HG03442 (cell line): ENCODE results near the gene TGFBR3.
"Not testable (repeated sequence)": the region's sequence is repeated elsewhere in the genome, so short reads cannot be mapped to it uniquely, and the experiment has no call there.

Experiments
- ATAC-seq: cut with Tn5 transposase; IDR thresholded peaks from one replicate; pipeline ENCODE4 v1.9.1; 2021; ENCODE audit warnings: mild to moderate bottlenecking, moderate library complexity; ENCODE audit not compliant: unreplicated experiment

TGFBR3 gene

DNA sequence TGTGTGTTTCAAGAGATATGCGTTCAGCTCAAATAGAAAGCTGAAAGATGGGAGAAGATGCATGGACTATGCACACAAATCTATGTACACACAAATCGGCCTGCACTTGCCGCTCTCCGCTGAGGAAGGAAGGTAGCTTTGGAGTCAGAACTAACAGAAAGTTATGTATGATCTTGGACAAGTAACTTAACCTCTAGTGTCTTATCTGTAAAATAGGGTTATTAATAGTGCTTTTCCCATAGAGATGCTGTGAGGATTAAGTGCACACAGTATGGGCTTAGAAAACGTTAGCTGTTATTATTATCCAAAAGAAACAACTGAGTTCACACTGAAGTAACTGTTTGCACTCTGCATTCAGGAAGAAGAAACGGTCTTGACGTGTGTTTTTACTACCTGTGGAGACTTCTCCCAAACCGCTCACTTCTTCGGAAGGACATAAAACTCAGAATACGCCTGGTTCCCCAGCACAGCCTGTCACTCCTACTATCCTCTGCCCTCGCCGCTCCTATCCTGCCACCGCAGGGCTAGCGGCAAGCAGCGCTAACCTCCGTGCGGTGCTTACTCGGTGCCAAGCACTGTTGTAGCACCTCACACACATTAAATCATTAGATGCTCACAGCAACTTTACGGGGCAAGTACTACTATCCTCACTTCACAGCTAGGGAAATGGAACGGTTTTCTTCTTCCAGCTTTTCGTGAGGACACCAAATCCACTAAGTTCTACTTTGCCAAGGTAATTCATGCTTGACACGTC is 1.3 kb downstream of the TGFBR3 start:
- no peak for ATAC-seq

DNA sequence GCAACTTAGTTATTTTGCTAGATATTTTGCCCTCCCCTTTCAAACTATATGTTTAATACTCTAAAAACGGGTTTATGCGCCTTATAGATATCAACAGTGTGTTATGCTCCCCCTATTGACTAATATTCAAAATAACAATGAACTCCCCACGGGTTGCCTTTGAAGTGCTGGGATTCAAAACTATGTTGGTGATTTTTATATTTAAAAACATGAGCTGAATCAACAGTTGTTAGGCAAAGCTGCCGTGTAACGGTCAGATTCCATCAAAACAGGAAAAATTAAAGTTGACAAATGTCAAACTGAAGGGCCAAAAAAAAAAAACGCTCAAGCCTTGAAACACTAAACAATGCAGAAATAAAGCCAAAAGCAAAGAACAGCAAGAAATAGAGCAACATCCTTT is 2.5 kb downstream of the TGFBR3 start:
- ATAC-seq: no peak

DNA sequence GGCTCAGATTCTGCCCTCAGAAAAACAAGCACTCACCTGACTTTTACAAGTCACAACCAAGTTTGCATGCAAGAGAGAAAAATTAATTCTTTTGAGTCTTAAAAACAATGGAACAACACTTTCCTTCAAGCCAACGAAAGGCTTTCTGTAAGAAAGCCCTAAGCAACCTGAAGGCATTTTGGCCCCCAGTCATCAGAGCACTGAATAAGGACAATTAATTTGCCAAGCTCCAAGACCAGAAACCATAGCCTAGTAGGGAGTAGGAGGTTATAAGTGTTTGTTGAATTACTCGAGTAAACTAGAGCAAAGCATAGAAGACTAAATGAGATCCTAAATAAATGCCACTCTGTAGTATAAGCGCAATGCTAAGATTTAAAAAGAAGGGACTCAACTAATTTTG is 4.7 kb downstream of the TGFBR3 start:
- no peak for ATAC-seq

DNA sequence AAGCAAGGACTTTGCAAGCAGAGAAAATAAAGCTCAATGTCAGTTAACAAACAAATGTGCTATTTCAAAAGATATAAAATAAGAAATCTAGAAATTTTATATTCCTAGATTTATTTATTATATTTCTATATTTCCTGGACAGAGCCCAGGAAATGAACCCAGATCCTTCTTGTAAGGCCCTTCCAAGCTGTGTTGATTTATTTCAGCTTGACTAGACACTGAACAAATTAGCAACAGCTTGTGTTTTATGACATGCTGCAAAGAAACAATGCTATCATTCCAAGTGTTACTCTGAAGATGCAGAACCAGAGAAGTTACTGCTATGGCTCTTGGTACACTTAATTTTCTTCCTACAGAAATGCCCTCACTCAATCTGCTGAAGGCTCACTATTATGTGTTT is 6.2 kb downstream of the TGFBR3 start:
- no peak for ATAC-seq

DNA sequence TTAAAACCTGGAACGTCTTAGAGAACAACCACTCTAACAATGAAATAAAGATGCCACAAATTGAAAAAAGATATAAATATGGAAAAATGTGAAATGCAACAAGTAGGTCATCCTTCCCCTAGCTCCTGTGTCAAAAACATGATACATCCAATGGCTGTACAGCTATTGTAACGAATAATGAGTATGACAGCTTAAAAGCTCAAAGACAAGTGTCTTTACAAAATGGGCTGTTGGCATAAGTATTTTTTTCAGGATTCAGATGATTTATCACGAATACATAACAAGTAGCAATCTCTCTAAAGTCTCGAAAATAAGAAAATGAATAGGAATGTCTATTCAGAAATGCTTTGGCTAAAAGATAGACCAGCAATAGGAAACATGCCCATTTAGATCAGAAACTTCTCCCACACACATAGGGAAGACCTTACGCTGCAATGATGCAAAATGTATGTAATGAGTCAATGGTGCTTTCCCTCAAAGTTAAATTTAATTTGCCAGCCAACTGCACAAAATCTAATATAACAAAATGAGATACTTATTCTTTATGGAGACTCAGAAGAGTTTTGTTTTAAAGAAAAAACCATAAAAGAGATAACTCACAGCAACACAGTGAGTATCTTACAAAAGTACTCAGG is 8.3 kb downstream of the TGFBR3 start:
- peak; percentile 57 for ATAC-seq

DNA sequence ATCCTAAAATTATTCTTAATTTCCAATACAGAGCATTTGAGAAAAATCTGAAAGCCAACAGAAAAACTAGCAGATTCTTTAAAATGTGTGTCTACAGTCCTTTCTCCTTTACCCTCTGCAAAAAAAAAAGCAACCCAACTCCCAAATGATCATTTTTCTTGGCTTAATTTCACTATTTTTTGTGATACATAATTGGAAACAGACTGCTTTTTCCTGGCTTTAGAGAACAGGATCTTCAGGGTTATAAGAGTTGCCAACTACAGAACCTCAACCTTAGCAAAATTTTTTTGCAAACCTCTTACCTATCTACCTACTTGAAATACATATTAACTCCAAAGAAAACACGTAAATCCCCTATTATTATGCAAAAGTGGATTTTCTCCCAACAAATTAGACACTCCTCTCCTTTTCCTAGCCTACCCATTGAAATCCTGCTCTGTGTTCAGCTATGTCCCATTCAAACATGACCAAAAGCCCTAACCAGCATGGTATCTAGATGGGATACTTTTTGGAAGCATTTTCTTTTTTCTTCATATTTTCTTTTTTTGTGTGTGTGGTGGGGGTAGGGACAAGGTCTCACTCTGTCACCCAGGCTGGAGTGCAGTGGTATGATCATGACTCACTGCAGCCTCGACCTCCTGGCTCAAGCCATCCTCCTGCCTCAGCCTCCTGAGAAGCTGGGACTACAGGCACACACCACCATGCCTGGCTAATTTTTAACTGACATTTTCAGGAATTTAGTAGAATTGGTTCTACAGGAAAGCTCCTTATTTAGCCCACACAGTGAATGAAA is 9.0 kb downstream of the TGFBR3 start:
- ATAC-seq: no peak

DNA sequence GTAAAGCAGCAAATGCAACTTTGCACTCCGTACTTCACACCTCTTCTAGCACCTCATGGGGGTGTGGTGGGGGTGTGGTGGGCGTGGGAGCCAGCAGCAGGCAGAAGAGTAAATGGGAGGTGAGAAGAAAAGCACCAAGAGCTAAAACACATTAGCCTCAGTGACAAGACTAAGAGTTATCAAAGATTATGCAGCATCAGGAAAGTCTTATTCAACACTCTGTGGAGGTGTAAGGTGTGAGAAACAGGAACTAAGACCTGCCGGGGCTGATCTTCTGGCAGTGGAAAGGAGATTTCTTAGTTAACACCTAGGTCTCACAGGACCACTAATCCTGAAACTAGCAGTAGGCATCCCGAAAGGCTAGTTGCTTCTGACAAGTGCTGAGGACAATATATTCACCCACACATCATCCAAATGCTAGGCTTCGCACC is 9.9 kb downstream of the TGFBR3 start:
- ATAC-seq: peak; percentile 89

DNA sequence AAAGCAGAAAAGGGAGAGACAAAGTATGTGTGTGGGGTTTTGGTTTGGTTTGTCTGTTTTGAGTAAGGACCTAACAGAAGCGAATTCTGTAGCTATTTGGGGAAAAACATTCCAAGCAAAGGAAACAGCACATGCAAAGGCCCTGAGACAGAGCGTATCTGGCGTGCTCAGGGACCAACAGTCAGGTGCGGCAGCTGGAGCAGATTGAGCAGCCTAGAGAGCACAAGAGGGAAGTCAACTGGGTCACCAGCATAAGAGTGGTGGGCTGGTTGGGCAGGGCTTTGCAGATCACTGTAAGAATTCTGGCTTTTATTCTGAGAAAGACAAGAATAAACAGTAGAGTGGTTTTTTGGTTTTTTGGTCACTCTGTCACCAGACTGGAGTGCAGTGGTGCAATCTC is 11.8 kb downstream of the TGFBR3 start:
- no peak for ATAC-seq

DNA sequence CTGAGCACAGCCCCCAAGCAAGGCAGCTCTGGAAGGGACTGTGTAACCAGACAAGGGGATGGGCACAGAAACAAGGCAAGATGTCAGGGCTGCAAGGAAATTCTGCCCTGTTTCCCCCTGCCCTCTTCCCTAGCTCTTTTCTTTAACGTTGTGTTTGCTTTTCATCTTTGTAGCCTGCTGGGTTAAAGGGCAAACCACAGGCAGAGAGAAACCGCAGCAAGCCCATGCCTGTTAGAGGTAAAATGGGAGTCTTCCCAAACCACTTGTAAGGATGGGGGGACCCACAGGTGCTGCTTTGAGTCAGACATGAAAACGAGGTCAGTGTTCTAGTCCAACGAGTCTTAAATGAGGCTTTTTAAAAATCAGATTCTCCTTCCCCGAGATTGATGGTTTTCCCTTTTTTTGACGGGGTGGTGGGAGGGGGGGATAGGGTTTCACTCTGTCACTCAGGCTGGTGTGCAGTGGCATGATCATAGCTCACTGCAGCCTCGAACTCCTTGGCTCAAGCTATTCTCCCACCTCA is 13.3 kb downstream of the TGFBR3 start:
- ATAC-seq: no peak

DNA sequence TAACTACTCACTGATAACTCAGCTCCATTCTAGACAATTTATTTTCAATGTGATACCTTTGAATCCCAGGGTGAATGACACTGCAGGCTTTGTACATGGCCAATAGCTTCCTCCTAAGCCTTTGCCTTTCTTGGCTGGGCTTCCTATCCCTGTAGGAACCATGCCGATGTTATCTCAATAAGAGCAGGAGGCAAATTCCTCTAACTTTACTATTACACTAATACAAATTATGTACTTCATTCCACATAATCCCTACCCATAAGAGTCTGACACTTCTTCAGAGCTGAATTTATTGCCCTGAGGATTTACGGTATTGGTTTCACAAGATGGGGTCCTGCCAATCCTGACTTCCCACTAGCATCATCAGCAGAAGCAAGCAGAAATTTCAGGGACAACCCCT is 14.0 kb downstream of the TGFBR3 start:
- no peak for ATAC-seq

DNA sequence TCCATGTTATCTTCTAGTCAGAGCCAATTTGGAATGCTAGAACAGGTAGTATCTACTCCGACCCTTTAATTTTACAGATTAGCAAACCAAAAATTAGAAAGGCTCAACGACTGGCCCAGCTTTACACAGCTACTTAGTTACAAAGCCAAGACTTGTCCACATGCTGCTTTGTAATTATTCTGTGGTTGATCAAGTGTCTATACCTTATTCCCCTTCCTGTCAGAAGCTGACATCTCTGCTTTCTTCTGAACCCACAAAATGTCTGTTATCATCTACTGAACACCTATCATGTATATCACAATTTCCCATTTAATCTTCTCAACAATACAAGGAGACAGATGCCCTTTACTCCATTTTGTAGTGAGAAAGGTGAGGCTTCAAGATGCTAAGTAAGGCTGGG is 15.6 kb downstream of the TGFBR3 start:
- ATAC-seq: no peak

DNA sequence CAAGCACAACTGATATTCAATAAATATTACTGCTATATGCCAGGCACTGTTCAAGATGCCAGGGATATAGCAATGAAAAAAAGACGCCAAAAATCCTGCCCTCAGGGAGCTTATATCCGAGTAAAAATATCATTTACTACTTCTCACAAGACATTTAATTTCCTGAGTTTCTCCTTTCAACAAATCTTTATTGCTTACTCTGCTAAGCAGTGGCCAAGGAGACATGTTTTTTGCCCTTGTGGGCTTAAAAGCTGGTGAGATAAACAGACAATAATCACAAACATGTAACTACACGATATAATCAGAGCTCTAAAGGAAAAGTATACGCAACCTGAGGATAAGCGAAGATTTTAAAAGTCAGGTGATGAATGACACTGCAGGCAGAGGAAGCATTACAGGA is 19.5 kb downstream of the TGFBR3 start:
- ATAC-seq: no peak

DNA sequence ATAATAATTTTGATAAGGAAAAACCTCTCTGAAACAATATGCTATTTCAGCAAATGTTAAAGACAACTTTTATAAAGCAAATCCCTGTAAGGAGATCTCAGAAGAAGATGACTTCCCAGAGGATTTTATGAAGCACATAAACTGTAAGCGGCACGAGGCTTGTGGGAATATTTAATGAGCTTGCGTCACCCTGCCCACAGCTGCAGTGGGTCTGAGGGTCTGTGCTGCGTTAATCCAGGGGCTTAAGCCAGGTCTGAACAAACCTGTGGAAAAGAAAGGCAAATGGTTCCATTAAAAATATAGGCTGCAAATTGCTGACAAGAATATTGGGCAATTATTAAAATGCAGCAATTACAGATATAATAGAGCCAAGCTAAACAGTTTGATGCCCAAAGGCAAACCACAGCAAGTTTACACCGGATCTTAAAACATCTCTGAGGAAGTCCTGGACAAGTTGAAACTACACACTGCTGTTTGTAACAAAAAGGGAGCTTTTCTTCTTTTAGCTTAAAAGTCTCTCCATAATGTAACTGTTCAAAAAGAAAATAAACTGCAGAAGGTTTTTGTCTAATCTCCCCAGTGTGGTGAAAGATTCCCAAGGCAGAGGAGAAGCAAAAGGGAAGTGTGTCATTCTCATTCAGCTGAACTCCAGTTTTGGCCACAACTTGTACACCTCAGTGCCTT is 21.8 kb downstream of the TGFBR3 start:
- ATAC-seq: no peak

DNA sequence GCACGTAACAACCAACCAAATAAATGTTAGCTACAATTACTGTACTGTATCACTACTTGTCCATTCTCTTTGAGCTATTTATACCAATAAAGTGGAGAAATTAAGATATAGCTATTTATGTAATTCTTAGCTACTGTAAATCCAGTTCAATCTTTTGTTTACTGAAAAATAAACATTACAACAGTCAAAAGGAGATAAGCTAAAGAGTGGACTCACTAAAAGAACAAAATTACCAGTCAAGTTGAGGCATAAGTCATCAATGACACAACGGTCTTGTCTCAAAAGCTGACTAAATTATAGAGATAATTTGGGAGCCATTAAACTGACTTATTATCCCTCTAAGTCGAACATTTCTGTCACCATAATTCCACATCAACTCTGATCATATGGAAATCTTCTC is 22.5 kb downstream of the TGFBR3 start:
- no peak for ATAC-seq

DNA sequence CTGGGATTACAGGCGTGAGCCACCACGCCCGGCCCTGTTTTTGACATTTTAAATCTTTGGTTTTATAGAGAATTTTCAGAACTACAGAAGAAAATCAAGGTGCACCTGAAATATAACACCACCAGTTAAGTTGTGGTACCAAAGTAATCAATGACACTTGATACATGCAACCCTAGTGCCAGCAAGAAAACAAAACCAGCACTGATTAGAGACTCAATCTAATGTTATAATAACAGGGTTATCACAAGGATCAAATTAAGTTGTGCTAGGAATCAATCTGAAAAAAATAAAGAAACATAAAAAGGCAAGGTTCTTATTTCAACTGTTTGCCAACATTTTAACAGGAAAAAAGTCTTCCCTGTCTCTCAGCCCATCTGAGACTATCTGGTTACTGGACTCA is 23.8 kb downstream of the TGFBR3 start:
- no peak for ATAC-seq

DNA sequence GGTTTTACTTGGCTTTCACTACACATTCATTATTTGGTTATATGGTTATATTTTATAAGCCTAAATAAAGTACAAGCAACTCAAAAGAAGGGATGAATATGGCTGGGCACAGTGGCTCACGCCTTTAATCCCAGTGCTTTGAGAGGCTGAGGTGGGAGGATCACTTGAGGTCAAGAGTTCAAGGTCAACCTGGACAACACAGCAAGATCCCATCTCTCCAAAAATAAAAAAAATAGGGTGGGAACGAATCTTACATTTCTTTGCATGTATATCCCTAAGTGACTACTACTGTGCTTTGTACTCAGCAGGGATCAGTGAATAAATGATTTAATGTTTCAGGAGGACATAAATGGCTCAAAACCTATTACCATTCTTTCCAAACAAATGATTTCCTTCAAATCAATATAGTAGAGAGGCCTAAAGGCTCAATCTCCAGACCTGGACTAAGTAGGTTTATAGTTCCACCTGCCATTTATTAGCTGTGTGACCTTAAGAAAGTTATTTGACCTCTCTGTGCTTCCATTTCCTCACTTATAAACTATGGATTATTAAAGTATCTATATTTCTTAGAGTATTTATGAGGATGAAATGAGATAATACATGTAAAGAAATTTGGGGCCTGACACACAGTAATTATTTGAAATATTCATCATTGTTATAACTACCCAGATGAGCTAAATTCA is 28.3 kb downstream of the TGFBR3 start:
- ATAC-seq: no peak

DNA sequence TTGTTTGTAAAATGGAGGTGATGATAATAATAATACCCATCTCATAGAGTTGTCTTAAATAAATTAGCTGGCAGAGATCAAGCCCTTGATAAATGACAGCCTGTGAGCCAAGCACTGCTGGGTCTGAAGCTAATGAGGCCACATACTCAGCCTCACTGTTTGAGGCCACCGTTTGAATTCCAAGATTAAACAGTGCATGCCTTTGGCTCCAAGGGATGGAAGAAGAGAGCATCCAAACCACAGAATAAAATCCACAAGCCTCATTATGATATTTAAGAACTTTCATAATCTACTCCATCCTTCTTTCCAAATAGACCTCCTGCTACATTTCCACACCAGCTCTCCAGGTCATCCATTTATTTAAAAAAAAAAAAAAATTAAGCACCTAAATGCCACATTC is 29.0 kb downstream of the TGFBR3 start:
- no peak for ATAC-seq

DNA sequence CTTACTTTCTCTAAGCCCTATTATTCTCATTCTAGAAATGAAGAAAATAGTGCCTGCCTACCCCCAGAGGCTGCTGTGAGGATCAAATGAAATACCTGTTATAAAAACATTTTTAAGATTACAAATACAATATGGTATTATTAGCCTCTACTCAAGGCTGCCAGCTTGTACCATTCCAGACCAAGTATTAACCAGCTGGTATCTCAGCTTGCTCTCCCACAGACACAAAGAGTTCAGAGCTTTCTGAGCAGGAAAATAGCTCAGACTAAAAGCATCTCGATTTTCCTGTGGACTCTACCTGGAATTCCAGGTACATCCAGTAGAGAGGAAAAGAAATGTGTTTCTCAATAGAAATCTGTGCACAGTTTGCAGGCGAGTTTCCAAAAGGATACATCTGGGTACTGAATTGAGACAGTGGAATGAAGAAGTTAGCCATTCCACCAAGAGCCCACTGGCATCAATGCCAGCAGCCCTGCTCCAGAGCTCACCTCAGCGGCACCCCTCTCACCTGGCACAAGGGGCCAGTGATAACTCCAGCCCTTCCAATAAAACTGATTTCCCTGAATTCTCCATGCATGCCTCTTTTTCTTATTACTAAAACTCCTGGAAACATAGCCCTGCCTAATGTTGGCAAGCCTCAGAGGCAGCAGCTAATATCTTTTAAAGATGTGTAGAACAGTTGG is 31.0 kb downstream of the TGFBR3 start:
- no peak for ATAC-seq

DNA sequence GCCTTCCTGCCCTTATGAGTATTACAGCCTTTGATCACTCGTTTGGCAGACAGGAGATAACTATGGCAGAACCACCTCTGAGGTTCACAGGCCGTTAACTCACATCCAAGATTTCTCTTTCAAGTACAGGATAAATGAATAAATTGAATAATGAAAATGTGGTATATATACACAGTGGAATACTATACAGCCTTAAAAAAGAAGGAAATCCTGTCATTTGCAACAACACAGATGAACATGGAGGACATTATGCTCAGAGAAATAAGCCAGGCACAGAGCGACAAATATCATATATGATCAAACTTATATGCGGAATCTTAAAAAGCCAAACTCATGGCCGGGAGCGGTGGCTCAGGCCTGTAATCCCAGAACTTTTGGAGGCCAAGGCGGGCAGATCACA is 32.6 kb downstream of the TGFBR3 start:
- no peak for ATAC-seq

DNA sequence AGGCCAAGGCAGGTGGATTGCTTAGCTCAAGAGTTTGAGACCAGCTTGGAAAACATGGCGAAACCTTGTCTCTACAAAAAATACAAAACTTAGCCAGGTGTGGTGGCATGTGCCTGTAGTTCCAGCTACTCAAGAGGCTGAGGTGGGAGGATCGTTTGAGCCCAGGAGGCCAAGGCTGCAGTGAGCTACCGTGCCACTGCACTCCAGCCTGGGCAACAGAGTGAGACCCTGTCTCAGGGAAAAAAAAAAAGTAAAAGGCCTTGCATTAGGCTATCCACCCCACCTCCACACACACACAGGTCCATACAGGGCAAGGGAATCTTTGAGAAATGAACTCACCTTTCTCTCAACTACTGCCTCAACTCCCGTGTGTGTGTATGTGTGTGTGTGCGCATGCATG is 33.9 kb downstream of the TGFBR3 start:
- not testable (repeated sequence) for ATAC-seq
